Neural crest cell (in vitro differentiated cells): Measurements from ENCODE around the gene DPT. TPM values are rescaled to one million over a fixed set of nuclear protein-coding genes. Genes with fewer than 3 reads are reported as not detected.

ENCODE experiments used
- DNase-seq: peaks from one replicate; pipeline ENCODE4 v3.0.0; 2021; ENCODE audit warnings: low read depth, mixed read lengths, low spot score
- H3K27ac Mint-ChIP-seq: one replicate; pipeline ENCODE4 v1.8.0; 2021; ENCODE audit warnings: mild to moderate bottlenecking, mixed read lengths; ENCODE audit not compliant: unreplicated experiment
- H3K27me3 Mint-ChIP-seq: 2 replicates; pipeline ENCODE4 v1.8.0; 2021; ENCODE audit warnings: low read depth, mild to moderate bottlenecking, mixed read lengths
- H3K36me3 Mint-ChIP-seq: 2 replicates; pipeline ENCODE4 v1.8.0; 2021; ENCODE audit warnings: low read depth, mild to moderate bottlenecking, mixed read lengths
- H3K4me1 Mint-ChIP-seq: 2 replicates; pipeline ENCODE4 v1.8.0; 2021; ENCODE audit warnings: mixed read lengths
- H3K4me3 Mint-ChIP-seq: one replicate; pipeline ENCODE4 v1.8.0; 2021; ENCODE audit warnings: mild to moderate bottlenecking, mixed read lengths
- H3K9me3 Mint-ChIP-seq: 2 replicates; pipeline ENCODE4 v1.8.0; 2021; ENCODE audit warnings: mixed read lengths
- CTCF ChIP-seq: fragments of 200-600 bp; sonication (generic); conservative IDR thresholded peaks from 2 replicates; pipeline ENCODE4 v1.5.0; 2021; ENCODE audit warnings: antibody characterized with exemption, mild to moderate bottlenecking
- total RNA-seq: library from RNA; stranded (reverse); gene quantifications from 2 replicates; pipeline ENCODE4 v1.2.1, GENCODE V29; 2021

Gene DPT
- total RNA-seq, 1 donor from 2014 or later, result not detected

GRCh38 chr1:168692472-168692871, 36.5 kb downstream of the DPT start:
- peaks cover 11% of the 10 kb centered on the region for H3K4me1 Mint-ChIP-seq
- no peaks in the 10 kb centered on the region for H3K36me3 Mint-ChIP-seq
- H3K4me3 Mint-ChIP-seq, result no peak overlapping the region
- no peak for DNase-seq
- no peaks in the 10 kb centered on the region for H3K27me3 Mint-ChIP-seq
- TF ChIP-seq CTCF, result no peak
- no peak overlapping the region for H3K27ac Mint-ChIP-seq
- H3K9me3 Mint-ChIP-seq, result no peaks in the 10 kb centered on the region

GRCh38 chr1:168691541-168691940, 37.5 kb downstream of the DPT start:
- TF ChIP-seq CTCF, result no peak
- Mint-ChIP-seq H3K4me3 (no peak overlapping the region), H3K27ac (no peak overlapping the region)

GRCh38 chr1:168689726-168690602, 39.0 kb downstream of the DPT start:
- TF ChIP-seq CTCF, result no peak
- Mint-ChIP-seq H3K9me3 (no peaks in the 10 kb centered on the region), H3K4me3 (no peak overlapping the region), H3K27ac (no peak overlapping the region), H3K4me1 (peaks cover 6% of the 10 kb centered on the region), H3K27me3 (no peaks in the 10 kb centered on the region), H3K36me3 (no peaks in the 10 kb centered on the region)
- no peak for DNase-seq

More at GRCh38 chr1:168691541-168691940, 37.5 kb downstream of the DPT start:
- Mint-ChIP-seq H3K4me1 (peaks cover 11% of the 10 kb centered on the region), H3K36me3 (no peaks in the 10 kb centered on the region), H3K27me3 (no peaks in the 10 kb centered on the region), H3K9me3 (no peaks in the 10 kb centered on the region)
- no peak for DNase-seq

- no peak overlapping the region for H3K4me3 Mint-ChIP-seq
- H3K36me3 Mint-ChIP-seq, result no peaks in the 10 kb centered on the region
- H3K27me3 Mint-ChIP-seq, result no peaks in the 10 kb centered on the region
- H3K9me3 Mint-ChIP-seq, result no peaks in the 10 kb centered on the region
- peaks cover 6% of the 10 kb centered on the region for H3K4me1 Mint-ChIP-seq
- no peak for TF ChIP-seq CTCF
- no peak overlapping the region for H3K27ac Mint-ChIP-seq
- DNase-seq, result no peak
These were observed 39.7 kb downstream of the DPT start for GRCh38 chr1:168689327-168689657.

GRCh38 chr1:168688644-168689326, 40.2 kb downstream of the DPT start:
- H3K4me3 Mint-ChIP-seq, result no peak overlapping the region
- H3K4me1 Mint-ChIP-seq, result peaks cover 6% of the 10 kb centered on the region
- no peaks in the 10 kb centered on the region for H3K9me3 Mint-ChIP-seq
- no peak for TF ChIP-seq CTCF
- H3K27ac Mint-ChIP-seq, result no peak overlapping the region
- no peaks in the 10 kb centered on the region for H3K27me3 Mint-ChIP-seq
- H3K36me3 Mint-ChIP-seq, result no peaks in the 10 kb centered on the region
- no peak for DNase-seq
